ENCODE measurements around the gene SDK2. TPM values are rescaled to one million over a fixed set of nuclear protein-coding genes. Genes with fewer than 3 reads are reported as not detected.

SDK2 gene
- total and polyA plus RNA-seq, 2 experiments from 2014 or later, result 0.74 to 5.1 TPM

GRCh38 chr17:73318427-73318813 is 325.8 kb downstream of the SDK2 start (continued):
- TF ChIP-seq NANOG (IDR thresholded peaks at IDR 0.05; ENCODE audit: borderline replicate concordance) (no peak), CREB1 (CRISPR knock-in tag; IDR thresholded peaks at IDR 0.05; ENCODE audit: low read depth) (no peak), ETS1 (IDR thresholded peaks at IDR 0.05) (no peak), POLR2AphosphoS5 (IDR thresholded peaks at IDR 0.05; ENCODE audit: low read depth) (no peak)

- H3K4me3 ChIP-seq, result no peak overlapping the region
- H3K9me2 ChIP-seq (ENCODE audit: insufficient read depth), result no peaks in the 10 kb centered on the region
- H3K79me2 ChIP-seq (replicated peaks; ENCODE audit: insufficient read depth), result no peaks in the 10 kb centered on the region
- peaks cover 7% of the 10 kb centered on the region; the same call in 1 of the 2 replicates for H3K27me3 ChIP-seq (ENCODE audit: insufficient read depth)
- Mint-ChIP-seq H3K36me3 (ENCODE audit: low read depth) (no peaks in the 10 kb centered on the region), H3K4me1 (peaks cover 12% of the 10 kb centered on the region), H3K27me3 (ENCODE audit: insufficient read depth, low read depth, poor library complexity) (peaks cover 13% of the 10 kb centered on the region), H3K27ac (no peak overlapping the region), H3K4me3 (no peak overlapping the region), H3K9me3 (no peaks in the 10 kb centered on the region)
- peaks cover 21% of the 10 kb centered on the region for H3K4me1 ChIP-seq (ENCODE audit: insufficient read depth)
- ATAC-seq, result no peak
- DNase-seq (ENCODE audit: low spot score), result no peak
- 0 out of 2 replicates have a peak, but pooled peaks cover 3% of the 10 kb centered on the region for H3F3A ChIP-seq (replicated peaks; ENCODE audit: low read depth)
- H3K36me3 ChIP-seq (ENCODE audit: insufficient read depth), result no peaks in the 10 kb centered on the region
- H2AFZ ChIP-seq, result no peak overlapping the region; the same call in 1 of the 2 replicates
- H3K27ac ChIP-seq (ENCODE audit: low read depth), result no peak overlapping the region
- no peak overlapping the region for H3K4me2 ChIP-seq
- H4K20me1 ChIP-seq (replicated peaks; ENCODE audit: insufficient read depth), result no peaks in the 10 kb centered on the region
- TF ChIP-seq ZNF331 (CRISPR knock-in tag; IDR thresholded peaks at IDR 0.05; ENCODE audit: low read depth) (no peak), ZNF462 (CRISPR knock-in tag; IDR thresholded peaks at IDR 0.05) (no peak), JUNB (IDR thresholded peaks at IDR 0.05; ENCODE audit: unreplicated experiment) (no peak), EZH2 (IDR thresholded peaks at IDR 0.05; ENCODE audit: low read depth, unreplicated experiment) (no peak), ETS1 (IDR thresholded peaks at IDR 0.05) (no peak), REST (IDR thresholded peaks at IDR 0.05; ENCODE audit: unreplicated experiment) (no peak)
Observed at GRCh38 chr17:73317513-73318426, 326.5 kb downstream of the SDK2 start.
